H9 (cell line): ENCODE data around the gene OR10J1. TPM values are rescaled to one million over a fixed set of nuclear protein-coding genes. Genes with fewer than 3 reads are reported as not detected.

ENCODE experiments used
- DNase-seq: peaks from one replicate; pipeline ENCODE4 v3.0.0-alpha.2; 2017
- H2AFZ ChIP-seq: one replicate; pipeline ENCODE4 v1.6.1; 2013; ENCODE audit warnings: mild to moderate bottlenecking, low read length, control low read depth, moderate library complexity
- H2AK5ac ChIP-seq: 2 replicates; pipeline ENCODE4 v1.6.1; 2013; ENCODE audit warnings: low read length, control low read depth, mixed read lengths; ENCODE audit not compliant: insufficient read length
- H2BK120ac ChIP-seq: one replicate; pipeline ENCODE4 v1.6.1; 2013; ENCODE audit warnings: low read depth, mild to moderate bottlenecking, low read length, control low read depth, inconsistent platforms; ENCODE audit not compliant: poor library complexity, severe bottlenecking
- H2BK12ac ChIP-seq: 2 replicates; pipeline ENCODE4 v1.6.1; 2013; ENCODE audit warnings: low read length, control low read depth, mixed read lengths, low read depth; ENCODE audit not compliant: insufficient read length
- H2BK15ac ChIP-seq: 2 replicates; pipeline ENCODE4 v1.6.1; 2013; ENCODE audit warnings: low read depth, low read length, control low read depth
- H2BK20ac ChIP-seq: one replicate; pipeline ENCODE4 v1.6.1; 2013; ENCODE audit warnings: low read depth, mild to moderate bottlenecking, low read length, control low read depth, inconsistent platforms; ENCODE audit not compliant: poor library complexity, severe bottlenecking
- H2BK5ac ChIP-seq: 2 replicates; pipeline ENCODE4 v1.6.1; 2013; ENCODE audit warnings: low read length, control low read depth, mixed read lengths; ENCODE audit not compliant: insufficient read length
- H3K14ac ChIP-seq: 2 replicates; pipeline ENCODE4 v1.6.1; 2013; ENCODE audit warnings: low read length, control low read depth; ENCODE audit not compliant: insufficient read depth
- H3K18ac ChIP-seq: 2 replicates; pipeline ENCODE4 v1.6.1; 2013; ENCODE audit warnings: low read depth, mild to moderate bottlenecking, mixed read lengths, low read length, control low read depth; ENCODE audit not compliant: insufficient read length
- H3K23ac ChIP-seq: 2 replicates; pipeline ENCODE4 v1.6.1; 2013; ENCODE audit warnings: low read length, control low read depth, mixed read lengths, low read depth; ENCODE audit not compliant: insufficient read length
- H3K23me2 ChIP-seq: 2 replicates; pipeline ENCODE4 v1.6.1; 2013; ENCODE audit warnings: low read depth, mild to moderate bottlenecking, mixed read lengths, low read length, control low read depth; ENCODE audit not compliant: insufficient read length, poor library complexity, severe bottlenecking
- H3K27ac ChIP-seq: 2 replicates; pipeline ENCODE4 v1.5.1; 2013; ENCODE audit warnings: low read length, control low read depth, mixed read lengths, low read depth; ENCODE audit not compliant: insufficient read length
- H3K27me3 ChIP-seq: 2 replicates; pipeline ENCODE4 v1.6.1; 2013; ENCODE audit warnings: low read length, control low read depth, inconsistent platforms; ENCODE audit not compliant: insufficient read depth
- H3K4ac ChIP-seq: 2 replicates; pipeline ENCODE4 v1.6.1; 2013; ENCODE audit warnings: low read depth, mild to moderate bottlenecking, control low read depth, inconsistent platforms, low read length, moderate library complexity
- H3K4me1 ChIP-seq: 2 replicates; pipeline ENCODE4 v1.6.1; 2013; ENCODE audit warnings: low read length, control low read depth, inconsistent platforms; ENCODE audit not compliant: insufficient read depth
- H3K4me2 ChIP-seq: 2 replicates; pipeline ENCODE4 v1.6.1; 2013; ENCODE audit warnings: low read length, control low read depth, mixed read lengths; ENCODE audit not compliant: insufficient read length, insufficient read depth
- H3K56ac ChIP-seq: 2 replicates; pipeline ENCODE4 v1.6.1; 2013; ENCODE audit warnings: low read depth, mild to moderate bottlenecking, mixed read lengths, low read length, control low read depth; ENCODE audit not compliant: insufficient read length
- H3K79me1 ChIP-seq: 2 replicates; pipeline ENCODE4 v1.6.1; 2013; ENCODE audit warnings: low read depth, mild to moderate bottlenecking, moderate library complexity, low read length, control low read depth, inconsistent platforms; ENCODE audit not compliant: insufficient read depth, poor library complexity, severe bottlenecking
- H3K79me2 ChIP-seq: 2 replicates; pipeline ENCODE4 v1.6.1; 2013; ENCODE audit warnings: low read length, control low read depth, inconsistent platforms; ENCODE audit not compliant: insufficient read depth
- H3K9ac ChIP-seq: 2 replicates; pipeline ENCODE4 v1.6.1; 2013; ENCODE audit warnings: low read length, control low read depth, mixed read lengths; ENCODE audit not compliant: insufficient read length; ENCODE audit errors: extremely low read depth
- H3K9me3 ChIP-seq: one replicate; pipeline ENCODE4 v1.6.1; 2013; ENCODE audit warnings: low read depth, low read length, inconsistent platforms; ENCODE audit not compliant: control insufficient read depth
- H3T11ph ChIP-seq: one replicate; pipeline ENCODE4 v1.6.1; 2013; ENCODE audit warnings: mild to moderate bottlenecking, low read length, control low read depth, inconsistent platforms
- H4K20me1 ChIP-seq: one replicate; pipeline ENCODE4 v1.6.1; 2013; ENCODE audit not compliant: control insufficient read depth, insufficient read length, insufficient read depth
- H4K5ac ChIP-seq: 2 replicates; pipeline ENCODE4 v1.6.1; 2013; ENCODE audit warnings: low read depth, mild to moderate bottlenecking, mixed read lengths, low read length, control low read depth; ENCODE audit not compliant: insufficient read length
- H4K8ac ChIP-seq: replicated peaks from 2 replicates; pipeline ENCODE4 v1.6.1; 2013; ENCODE audit warnings: low read length, control low read depth, mixed read lengths, low read depth; ENCODE audit not compliant: insufficient read length
- H4K91ac ChIP-seq: 2 replicates; pipeline ENCODE4 v1.6.1; 2013; ENCODE audit warnings: low read depth, mild to moderate bottlenecking, moderate library complexity, mixed read lengths, low read length, control low read depth; ENCODE audit not compliant: insufficient read length
- H3K27ac Mint-ChIP-seq, 3 experiments: 2 replicates in 2 of 3; 3 replicates in 1 of 3; pipeline ENCODE4 v1.8.0; 2020 to 2021; ENCODE audit warnings: mixed read lengths in 3 of 3, mild to moderate bottlenecking in 1 of 3, moderate library complexity in 1 of 3
- H3K27me3 Mint-ChIP-seq: 2 replicates; pipeline ENCODE4 v1.8.0; 2021; ENCODE audit warnings: low read depth, mild to moderate bottlenecking, moderate library complexity, mixed read lengths
- H3K36me3 Mint-ChIP-seq, 3 experiments: 2 replicates in 2 of 3; 3 replicates in 1 of 3; pipeline ENCODE4 v1.8.0; 2020 to 2021; ENCODE audit warnings: low read depth in 3 of 3, mixed read lengths in 3 of 3; ENCODE audit not compliant: insufficient read depth in 1 of 3
- H3K4me1 Mint-ChIP-seq, 2 experiments: 2 replicates each; pipeline ENCODE4 v1.8.0; 2020; ENCODE audit warnings: mixed read lengths in 2 of 2
- H3K4me3 Mint-ChIP-seq, 2 experiments: 2 replicates in 1 of 2; 3 replicates in 1 of 2; pipeline ENCODE4 v1.8.0; 2020 to 2021; ENCODE audit warnings: mild to moderate bottlenecking in 2 of 2, mixed read lengths in 2 of 2, moderate library complexity in 1 of 2
- H3K9me3 Mint-ChIP-seq, 2 experiments: 2 replicates in 1 of 2; 3 replicates in 1 of 2; pipeline ENCODE4 v1.8.0; 2020; ENCODE audit warnings: mild to moderate bottlenecking in 2 of 2, mixed read lengths in 2 of 2, moderate library complexity in 1 of 2
- CTCF ChIP-seq: fragments of 200-600 bp; sonication (generic); conservative IDR thresholded peaks from 3 replicates; pipeline ENCODE4 v1.8.0; 2021; ENCODE audit warnings: antibody characterized with exemption, mild to moderate bottlenecking
- WGBS: extraction: QIAGEN DNeasy Blood & Tissue Kit; methylation state at CpG from one replicate; pipeline ENCODE4 v1.1.7; 2013; ENCODE audit warnings: missing lambda C conversion rate, low lambda C conversion rate, mixed read lengths; ENCODE audit not compliant: insufficient read length; ENCODE audit errors: extremely low coverage; 5-methylcytosine and 5-hydroxymethylcytosine counted together
- total RNA-seq: library from RNA; stranded (reverse); gene quantifications from 2 replicates; pipeline ENCODE4 v1.2.1, GENCODE V29; 2021

Gene OR10J1
- total RNA-seq, 1 experiment from 2014 or later = not detected

GRCh38 chr1:159473335-159473734, 33.8 kb downstream of the OR10J1 start:
- H3K79me2 ChIP-seq = no peaks in the 10 kb centered on the region
- no peak overlapping the region for H2BK5ac ChIP-seq
- H3T11ph ChIP-seq = no peak overlapping the region
- DNase-seq = no peak
- H3K4me2 ChIP-seq = no peak overlapping the region
- WGBS = no CpG with 5 or more reads among the region's 1 CpG
- no peak overlapping the region for H2BK120ac ChIP-seq
- no peak overlapping the region for H2BK15ac ChIP-seq
- no peak overlapping the region for H3K56ac ChIP-seq
- H3K23ac ChIP-seq = no peak overlapping the region
- H4K20me1 ChIP-seq = no peaks in the 10 kb centered on the region
- no peaks in the 10 kb centered on the region for H3K79me1 ChIP-seq
- H3K27ac Mint-ChIP-seq = no peak overlapping the region
- no peaks in the 10 kb centered on the region for H3K23me2 ChIP-seq
- H3K4me1 ChIP-seq = no peaks in the 10 kb centered on the region
- no peak overlapping the region for H3K4ac ChIP-seq
- H3K9me3 ChIP-seq = no peaks in the 10 kb centered on the region
- H3K27me3 Mint-ChIP-seq = no peaks in the 10 kb centered on the region; the same call in none of the 2 replicates
- H3K4me3 Mint-ChIP-seq = no peak overlapping the region
- H4K5ac ChIP-seq = no peak overlapping the region
- no peak overlapping the region for H3K18ac ChIP-seq
- H3K9me3 Mint-ChIP-seq = peaks cover 0 to 31% of the 10 kb centered on the region in 2 experiments; a peak in 3 of 5 replicates
- no peak overlapping the region for H4K8ac ChIP-seq
- H3K27me3 ChIP-seq = no peaks in the 10 kb centered on the region
- H3K36me3 Mint-ChIP-seq = peaks cover 0 to 21% (median 0%) of the 10 kb centered on the region in 3 experiments; a peak in 2 of 7 replicates
- H2AFZ ChIP-seq = no peak overlapping the region
- no peak overlapping the region for H2AK5ac ChIP-seq
- H3K9ac ChIP-seq = no peak overlapping the region
- no peak overlapping the region for H4K91ac ChIP-seq
- H2BK20ac ChIP-seq = no peak overlapping the region
- no peak overlapping the region for H2BK12ac ChIP-seq
- H3K27ac ChIP-seq = no peak overlapping the region
- peaks cover 0 to 6% of the 10 kb centered on the region in 2 experiments; a peak in 2 of 4 replicates for H3K4me1 Mint-ChIP-seq
- H3K14ac ChIP-seq = no peak overlapping the region
- no peak for TF ChIP-seq CTCF
